Ecto neural progenitor cell (in vitro differentiated cells): ENCODE results near the gene PHKB.
"Not testable (repeated sequence)": the region's sequence is repeated elsewhere in the genome, so short reads cannot be mapped to it uniquely, and the experiment has no call there.

Source experiments
- DNase-seq: peaks from one replicate; pipeline ENCODE4 v3.0.0-alpha.2; 2018; ENCODE audit warnings: low spot score

Gene PHKB

DNA sequence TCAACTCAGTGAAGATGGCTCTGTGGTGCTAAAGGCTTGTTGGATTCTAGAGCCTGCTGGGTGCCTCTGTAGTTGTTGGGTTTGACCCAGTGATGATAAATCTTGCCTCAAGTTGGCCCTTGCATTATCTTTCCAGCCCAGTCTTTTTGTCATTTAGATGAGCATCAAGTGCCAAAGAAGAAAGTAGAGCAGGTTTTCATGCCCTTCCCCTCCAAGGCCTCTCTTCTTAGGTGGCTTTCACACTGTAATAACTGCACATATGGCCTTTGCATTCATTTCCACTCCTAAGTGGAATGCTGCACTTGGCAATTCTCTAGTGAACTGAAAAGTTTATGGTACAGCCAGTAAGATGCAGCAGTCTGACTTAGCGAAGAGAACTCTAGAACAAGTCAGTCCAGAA lies 165.1 kb downstream of the PHKB start:
- no peak for DNase-seq

DNA sequence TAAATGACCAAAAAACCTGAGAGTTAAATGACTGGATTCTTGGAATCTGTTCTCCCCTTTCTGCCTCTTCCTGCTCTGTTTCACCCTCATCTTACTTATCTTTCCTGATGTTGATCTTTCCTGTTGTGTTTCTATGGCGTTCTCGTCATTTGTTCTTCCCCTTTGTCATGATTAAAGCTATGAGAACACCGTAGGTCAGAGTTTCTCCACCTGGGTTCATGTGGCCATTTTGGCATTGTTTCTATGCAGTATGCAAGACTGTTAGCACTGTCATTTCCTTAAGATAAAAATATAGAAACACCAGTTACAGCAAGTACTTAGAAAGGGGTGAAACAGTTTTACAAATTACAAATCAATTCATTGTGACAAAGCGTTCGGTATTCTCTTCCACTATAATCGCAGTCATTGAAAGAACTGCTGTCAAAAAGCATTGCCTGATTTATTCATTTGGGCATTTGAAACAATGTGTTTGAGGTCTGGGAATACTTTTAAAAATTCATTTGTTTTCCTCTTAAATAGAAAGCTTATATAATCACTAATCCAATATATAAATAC lies 166.0 kb downstream of the PHKB start:
- no peak for DNase-seq

DNA sequence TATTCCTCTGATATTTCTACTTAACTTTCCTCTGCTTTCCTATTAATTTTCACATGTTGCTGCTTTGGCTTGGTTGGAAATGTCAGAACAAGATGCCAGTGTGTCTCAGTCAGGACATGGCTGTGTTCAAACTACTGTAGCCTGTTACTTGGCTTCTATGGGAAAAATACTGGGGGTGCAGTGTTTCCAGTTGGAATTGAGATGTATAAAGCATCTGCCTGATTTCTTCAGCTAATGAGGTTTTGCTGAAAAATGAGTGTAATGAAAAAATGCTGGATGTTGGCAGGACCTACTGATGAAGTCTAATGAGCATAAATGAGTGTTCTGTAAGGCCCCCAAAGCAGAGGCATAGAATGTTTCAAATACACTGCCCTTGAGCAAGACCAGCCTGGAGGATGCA lies 166.6 kb downstream of the PHKB start:
- no peak for DNase-seq

DNA sequence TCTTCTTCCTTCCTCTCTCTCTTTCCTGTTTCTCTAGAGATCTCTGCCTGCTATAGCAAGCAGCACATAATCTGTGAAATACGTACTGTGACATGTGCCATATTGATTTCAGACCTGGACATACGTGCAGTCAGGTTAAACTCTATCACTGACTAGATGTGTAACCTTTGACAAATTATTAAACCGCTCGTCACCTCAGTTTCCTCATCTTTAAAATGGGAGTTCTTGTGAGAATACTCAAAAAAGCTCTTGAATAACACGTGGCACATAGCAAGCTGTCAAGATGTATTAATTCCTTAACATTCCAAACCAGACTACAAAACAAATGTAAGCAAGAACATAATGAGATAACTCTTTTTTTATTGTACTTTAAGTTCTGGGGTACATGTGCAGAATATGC lies 170.0 kb downstream of the PHKB start:
- no peak for DNase-seq

DNA sequence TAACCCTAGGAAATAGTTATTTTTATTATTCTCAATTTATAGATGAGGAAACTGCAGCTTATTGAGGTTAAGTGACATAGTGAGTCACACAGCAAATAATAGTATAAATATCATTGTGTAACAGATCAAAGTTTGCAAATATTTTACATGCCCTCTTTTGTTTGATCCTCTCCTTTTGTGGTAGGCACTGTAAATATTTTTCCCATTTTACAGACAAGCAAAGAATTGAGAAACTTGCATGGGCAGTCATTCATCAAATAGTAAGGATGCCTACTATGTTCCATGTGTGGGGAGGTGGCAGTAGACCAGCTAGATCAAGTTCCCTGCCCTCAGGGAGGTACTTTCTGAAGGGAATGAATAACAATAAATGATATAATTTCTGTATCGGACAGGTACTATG lies 173.0 kb downstream of the PHKB start:
- no peak for DNase-seq

DNA sequence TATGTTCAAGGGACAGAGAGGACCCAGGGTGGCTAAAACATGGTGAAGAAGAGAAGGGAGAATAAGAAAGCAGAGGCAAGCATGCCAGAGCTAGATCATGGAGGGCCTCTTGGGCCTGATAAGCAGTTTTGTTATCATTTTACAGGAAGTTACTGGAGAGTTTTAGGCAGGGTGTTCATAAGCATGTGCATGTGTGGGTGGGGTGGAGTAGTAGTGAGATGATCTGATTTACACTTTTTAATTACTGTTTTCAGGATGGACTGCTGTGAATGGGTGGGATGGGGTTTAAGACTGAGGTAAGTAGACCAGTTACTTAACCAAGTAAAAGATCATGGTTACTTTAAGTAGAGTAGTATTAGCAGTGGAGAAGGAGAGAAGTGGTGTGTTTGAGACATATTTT lies 173.6 kb downstream of the PHKB start:
- DNase-seq = no peak

DNA sequence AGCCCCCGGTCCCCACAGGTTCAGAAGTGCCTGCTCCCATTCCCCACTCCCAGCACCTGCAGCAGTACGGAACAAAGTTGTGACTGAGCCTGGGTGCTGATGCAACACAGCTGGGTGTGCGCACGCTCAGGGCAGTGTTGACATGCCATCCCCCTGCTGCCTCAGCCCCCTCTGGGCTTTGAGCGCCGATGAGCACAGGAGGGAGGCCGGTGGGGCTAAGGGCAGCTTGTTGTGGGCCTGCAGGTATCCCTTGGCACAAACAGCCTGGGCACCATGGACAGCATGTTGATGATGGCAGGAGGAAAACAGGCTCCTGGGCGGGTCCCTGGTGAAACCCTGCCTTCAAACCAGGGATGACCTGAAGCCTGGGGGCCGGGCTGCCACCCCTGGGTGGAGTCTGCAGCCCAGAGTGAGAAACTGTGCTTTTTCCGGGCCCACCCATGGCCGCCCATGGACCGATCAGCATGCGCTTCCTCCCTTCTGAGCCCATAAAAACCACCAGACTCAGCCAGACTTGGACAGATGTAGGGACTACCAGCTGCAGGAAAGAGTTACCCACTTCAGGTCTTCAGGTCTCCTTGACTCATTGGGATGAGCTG lies 175.5 kb downstream of the PHKB start:
- no peak for DNase-seq

DNA sequence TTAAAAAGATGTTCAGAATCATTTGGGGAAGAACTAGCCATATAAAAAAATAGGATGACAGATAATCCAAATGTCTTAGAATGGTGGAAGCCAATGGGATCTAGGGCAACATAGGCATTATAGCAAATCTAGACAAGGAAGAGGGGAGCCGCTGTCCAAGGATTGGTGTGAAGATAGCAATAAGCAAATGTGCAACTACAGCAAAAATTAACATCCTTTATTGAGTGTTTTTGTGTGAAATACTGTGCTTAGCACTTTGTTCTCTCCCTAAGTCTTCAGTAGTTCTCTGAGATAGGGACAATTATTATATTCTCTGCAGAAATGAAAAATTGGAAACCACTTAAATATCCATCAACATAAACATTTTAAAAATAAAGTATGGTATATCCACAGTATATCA lies 177.0 kb downstream of the PHKB start:
- DNase-seq = no peak

DNA sequence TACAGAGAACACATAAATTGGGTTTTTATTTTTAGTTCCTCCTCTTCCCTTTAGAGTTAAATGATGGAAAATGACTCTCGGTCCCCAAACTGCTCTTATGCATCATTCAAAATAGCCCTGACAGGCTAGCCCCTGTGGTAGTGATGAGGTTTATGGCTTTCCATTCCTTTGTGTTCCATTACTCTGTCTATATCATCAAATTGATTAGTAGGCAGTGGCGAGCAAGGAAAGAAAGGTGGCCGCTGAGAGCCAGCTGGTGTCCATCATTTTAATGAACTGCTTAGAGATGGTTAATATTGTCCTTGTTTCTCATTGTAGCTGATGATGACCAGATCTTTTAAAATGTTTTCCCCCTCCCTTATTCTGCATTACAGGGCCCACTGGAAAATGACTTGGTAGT lies 179.5 kb downstream of the PHKB start:
- no peak for DNase-seq

DNA sequence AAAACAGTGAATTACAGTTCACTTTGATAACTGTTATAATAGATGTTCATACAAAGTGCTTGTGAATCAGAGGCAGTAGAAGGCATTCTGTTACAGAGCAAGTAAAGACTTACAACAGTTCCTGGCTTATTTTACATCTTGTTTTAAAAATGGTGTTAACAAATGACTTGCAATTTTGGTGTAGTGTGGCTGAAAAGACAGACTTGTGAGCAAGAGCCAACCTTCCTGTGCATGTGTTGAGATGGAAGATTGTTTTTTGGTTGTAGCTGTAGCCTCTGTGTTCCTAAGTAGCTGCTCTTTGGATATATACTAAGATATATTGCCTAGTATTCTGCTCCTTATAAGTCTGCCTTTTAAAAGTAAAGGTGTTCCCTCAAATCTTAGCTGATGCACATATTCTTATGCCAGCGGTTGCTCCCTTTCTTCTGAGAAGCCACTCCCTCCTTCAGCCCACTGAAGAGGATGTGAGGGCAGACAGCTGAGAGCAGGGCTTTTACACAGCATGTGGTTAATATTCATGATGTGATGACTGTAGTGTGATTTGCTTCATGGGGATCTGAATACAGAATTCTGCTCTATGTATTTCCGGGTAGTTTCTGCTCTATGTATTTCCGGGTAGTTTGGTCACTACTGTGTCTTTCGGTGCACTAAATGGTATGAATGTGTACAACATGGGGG lies 182.3 kb downstream of the PHKB start:
- DNase-seq = no peak

DNA sequence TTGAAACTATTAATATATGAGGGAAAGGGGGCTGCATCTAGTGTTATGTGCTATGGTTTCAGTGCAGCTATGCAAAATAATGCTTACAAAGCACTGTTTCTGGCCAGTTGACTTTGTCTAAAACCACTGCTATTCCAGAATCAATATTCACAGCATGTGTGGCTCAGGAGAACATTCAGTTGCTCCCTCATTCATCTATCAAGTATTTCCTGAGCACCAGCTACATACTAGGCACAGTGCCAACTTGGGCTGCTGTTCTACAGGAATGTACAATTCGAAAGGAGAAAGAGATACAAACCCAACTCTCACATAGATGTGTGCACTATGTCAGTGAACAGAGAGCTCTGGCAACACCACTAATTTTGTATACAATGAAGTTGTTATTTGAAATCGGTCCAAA lies 183.0 kb downstream of the PHKB start:
- DNase-seq = no peak

DNA sequence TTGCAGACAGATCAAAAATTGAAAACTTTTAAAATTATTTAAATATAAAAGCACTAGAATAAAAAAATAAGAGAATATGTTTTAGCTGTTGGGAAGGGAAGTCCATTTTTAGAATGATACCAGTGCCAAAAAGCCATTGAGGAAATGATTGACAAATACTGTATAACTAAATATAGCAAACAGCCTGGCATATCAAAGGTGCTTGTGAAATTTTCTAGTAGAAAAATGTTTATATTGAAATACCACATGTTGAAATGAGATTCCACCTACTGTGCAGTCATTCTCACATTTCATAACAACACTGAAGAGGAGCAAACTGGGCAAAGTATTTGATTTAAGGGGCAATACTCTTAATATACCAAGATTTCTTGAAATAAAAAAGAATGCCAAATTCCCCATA lies 183.5 kb downstream of the PHKB start:
- no peak for DNase-seq

DNA sequence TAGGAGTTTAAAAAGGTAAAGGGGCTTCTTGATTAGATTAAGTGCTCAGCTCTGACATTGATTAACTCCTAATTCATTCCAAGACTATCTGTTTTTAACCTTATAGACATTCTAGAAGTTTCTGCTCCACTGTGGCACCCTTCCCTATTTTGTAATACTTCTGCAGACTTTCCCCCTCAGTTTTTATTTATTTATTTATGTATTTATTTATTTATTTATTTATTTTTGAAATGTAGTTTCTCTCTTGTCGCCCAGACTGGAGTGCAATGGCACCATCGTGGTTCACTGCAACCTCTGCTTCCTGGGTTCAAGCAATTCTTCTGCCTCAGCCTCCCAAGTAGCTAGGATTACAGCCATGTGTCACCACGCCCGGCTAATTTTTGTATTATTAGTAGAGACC lies 185.8 kb downstream of the PHKB start:
- no peak for DNase-seq

DNA sequence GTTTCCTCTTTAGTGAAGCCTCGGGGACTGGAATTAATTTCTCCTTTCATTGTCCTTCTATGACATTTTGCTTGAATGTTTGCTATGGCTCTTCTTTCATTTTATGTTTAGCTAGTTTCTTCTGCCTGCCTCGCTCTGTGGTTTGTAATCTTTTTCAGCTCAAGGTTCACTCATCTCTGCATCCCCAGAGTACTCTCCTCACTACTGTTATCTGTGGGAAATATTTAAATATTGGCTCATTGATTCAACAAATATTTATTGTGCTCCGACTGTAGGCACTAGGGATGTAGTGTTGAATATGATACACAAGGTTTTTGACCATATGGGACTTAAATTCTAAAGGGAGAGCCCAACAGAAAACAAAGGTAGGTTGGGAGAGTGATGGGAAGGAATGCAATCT lies 195.9 kb downstream of the PHKB start:
- DNase-seq = no peak

DNA sequence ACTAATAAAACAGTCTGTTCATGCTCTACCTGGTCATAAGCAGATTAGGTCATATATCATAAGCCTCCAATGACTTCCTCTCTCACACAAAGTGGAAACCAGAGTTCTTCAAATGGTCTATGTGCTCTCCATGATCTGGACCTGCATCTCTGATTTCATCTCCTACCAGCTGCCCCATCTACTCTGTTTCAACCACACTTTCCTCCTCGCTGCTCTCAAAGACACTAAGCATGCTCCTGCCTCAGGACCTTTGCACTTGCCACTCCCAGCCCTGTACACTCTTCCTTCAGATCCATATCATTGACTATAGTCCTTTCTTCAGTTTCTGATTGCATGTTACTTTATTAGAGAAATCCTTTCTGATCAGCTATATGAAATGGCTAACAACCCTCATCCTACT lies 196.8 kb downstream of the PHKB start:
- no peak for DNase-seq

DNA sequence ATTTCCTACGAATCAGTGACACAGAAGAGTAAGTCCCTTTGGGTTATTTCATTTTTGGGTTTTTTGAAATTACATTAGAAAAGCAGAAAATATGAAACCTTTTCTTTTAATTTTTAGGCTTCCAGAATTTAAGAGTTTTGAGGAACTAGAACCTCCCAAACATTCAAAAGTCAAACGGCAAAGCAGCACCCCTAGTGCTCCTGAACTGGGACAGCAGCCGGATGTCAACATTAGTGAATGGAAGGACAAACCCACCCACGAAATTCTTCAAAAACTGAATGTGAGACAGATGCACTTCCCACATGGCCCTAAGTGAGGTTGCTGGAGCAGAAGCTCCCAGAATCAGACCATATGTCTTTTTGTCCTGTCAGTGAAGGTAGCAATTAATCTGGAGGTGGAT lies 199.4 kb downstream of the PHKB start:
- DNase-seq = no peak

DNA sequence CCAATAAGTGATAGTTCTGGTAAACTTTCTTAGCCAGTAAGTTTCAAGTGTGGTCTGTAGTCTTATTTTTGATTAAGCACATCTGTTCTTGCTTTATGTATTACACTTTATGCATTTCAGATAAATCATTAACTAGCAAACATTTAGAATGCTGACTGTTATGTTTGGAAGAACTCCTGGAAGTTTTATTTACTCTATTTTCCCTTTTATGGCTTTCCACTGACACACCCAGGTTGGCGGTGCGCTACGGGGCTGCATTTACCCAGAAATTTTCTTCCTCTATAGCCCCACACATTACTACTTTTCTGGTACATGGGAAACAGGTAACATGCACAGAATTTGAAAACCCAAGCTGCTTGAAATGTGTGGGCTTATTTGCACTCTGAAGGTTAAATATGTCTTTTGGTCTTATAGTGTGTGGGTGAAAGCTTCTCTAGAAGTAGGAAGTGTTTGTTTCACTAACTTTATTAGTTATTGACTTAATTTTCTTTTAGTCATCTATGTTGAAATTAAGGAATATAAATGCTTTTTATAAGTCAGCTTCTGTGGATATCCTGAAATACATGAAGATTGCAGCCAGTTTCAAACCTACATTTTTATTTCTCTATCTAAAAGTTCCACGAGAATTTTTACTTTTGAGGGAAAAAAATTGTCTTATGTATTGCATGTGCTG lies 203.7 kb downstream of the PHKB start:
- DNase-seq = no peak

DNA sequence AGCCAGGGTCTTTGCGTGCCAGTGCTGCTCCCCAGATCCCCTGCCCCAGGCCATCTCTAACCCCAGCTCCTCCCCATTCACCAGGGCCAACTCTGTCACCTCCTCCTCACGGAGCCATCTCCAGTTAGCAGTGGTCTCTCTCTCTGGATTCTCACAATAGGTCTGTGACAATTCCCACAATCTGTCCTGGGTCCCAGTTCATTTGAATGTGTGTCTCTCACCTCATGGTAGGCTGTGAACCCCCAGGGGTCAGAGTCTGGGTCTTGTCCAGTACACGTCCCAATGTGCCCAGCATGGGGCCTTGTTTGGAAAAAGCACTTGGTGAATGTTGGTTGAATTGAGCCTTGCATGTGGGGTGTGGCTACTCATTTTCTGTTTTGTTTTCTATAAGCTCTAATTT lies 205.3 kb downstream of the PHKB start:
- DNase-seq = no peak

DNA sequence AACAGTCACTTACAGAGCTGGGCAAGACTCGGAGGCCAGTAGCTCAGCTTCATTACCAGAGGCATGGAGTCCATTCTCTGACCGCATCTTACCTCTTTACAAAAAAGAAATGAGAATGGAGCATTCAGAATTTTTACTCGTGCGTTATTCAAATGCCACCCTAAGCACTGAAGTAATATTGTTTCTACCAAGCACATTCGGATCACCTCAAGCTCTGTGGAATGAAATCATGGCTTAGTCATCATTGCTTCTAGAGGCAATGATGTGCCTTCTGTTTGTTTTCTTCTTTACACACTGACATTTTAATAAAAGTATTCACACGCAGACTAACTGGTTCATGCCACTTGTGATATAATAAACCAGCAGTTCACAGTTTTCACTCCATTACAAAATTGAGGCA lies 206.8 kb downstream of the PHKB start:
- DNase-seq = no peak

DNA sequence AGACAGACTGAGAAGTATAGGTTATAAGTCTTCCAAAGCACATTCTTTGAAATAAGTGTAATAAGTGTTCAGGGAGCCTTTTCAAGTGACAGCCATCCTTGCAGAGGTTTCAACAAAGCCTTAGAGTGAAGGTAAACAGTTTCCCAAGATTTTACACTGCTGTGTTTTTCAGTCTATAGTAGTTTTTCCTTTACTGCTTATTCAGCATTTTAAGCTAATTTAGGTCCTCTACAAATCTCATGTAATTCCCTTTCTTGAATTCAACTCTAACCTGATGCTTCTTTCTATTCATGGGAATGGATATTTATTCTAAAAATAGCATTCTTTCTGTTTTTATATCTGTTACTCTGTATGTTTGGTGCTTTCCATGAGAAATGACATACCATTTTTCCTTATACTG lies 211.3 kb downstream of the PHKB start:
- DNase-seq = no peak

DNA sequence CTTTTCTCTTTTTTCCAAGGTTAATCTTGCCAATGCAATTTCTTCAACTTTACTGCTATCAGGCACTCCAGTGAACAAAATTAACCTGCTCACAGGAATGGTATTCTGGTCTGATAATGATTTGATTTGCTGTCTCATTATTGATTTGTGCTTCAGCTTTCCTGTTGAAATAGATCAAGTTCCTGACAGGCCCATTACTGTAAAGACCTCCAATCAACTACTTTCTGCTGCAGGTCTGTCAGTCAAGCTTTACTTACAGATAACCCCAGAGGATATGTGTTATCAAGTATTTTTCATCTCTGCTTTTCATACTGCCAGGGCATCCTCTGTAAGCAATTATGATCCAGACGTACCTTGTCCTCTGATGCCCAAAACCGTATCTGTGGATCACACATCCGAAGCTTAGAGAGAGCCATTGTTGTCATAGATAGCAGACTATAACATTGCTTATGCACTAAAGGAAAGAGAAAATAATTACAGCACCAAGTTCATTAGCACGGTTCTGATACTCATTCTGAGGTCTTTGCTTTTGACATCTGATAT lies 215.6 kb downstream of the PHKB start:
- DNase-seq = no peak

DNA sequence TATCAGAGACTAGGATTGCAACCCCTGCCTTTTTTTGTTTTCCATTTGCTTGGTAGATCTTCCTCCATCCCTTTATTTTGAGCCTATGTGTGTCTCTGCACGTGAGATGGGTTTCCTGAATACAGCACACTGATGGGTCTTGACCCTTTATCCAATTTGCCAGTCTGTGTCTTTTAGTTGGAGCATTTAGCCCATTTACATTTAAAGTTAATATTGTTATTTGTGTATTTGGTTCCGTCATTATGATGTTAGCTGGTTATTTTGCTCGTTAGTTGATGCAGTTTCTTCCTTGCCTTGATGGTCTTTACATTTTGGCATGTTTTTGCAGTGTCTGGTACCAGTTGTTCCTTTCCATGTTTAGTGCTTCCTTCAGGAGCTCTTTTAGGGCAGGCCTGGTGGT lies 220.4 kb downstream of the PHKB start:
- not testable (repeated sequence) for DNase-seq

DNA sequence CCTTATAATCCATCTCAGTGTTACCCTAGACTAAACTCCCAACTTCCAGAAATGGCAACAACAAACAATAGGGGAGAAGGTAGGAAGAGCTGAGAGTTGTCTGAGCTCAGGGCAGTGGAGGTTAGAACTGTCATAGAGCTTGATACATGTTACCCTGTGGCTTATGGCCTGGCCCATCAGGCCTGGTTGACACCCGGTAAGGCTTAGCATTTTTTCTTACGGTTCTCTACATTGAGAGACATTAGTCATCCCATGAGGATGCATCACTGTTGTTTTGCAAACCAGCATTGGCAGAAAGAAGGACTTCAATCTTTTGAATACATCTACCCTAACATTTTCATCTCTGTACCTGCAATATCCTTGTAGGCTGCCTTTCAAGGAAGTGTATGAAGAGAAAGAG lies 226.6 kb downstream of the PHKB start:
- DNase-seq = no peak
